ENCODE measurements around the gene COL5A1.

GRCh38 chr9:134885001-134885678, 243.5 kb downstream of the COL5A1 start:
- TF ChIP-seq CTCF (conservative IDR thresholded peaks at IDR 0.05; ENCODE audit: low read depth, low read length) (no peak), EZH2 (IDR thresholded peaks at IDR 0.05; ENCODE audit: low read length, unreplicated experiment) (no peak), EZH2phosphoT487 (IDR thresholded peaks at IDR 0.05; ENCODE audit: borderline replicate concordance, low read length) (no peak)
